OCI-LY7 (cell line): ENCODE results near the gene CDC37L1. TPM values are rescaled to one million over a fixed set of nuclear protein-coding genes. Genes with fewer than 3 reads are reported as not detected.

Experiments used
- BruUV-seq: library from RNA; stranded (reverse); fragments of 400-500 nt; replicated peaks from 2 replicates; lab custom pipeline; 2021; lab: Mats Ljungman, UMichigan
- CTCF ChIA-PET: fragments of 300-600 bp; sonication (Branson Sonifier 250); formaldehyde crosslinking; loops from one replicate; lab custom pipeline; 2022; ENCODE audit warnings: antibody characterized with exemption; ENCODE audit not compliant: unreplicated experiment; lab: Charles Lee
- POLR2A ChIA-PET: fragments of 300-600 bp; sonication (Branson Sonifier 250); formaldehyde crosslinking; loops from one replicate; lab custom pipeline; 2022; ENCODE audit warnings: antibody characterized with exemption; lab: Charles Lee
- DNase-seq: peaks from one replicate; pipeline ENCODE4 v3.0.0-alpha.2; 2015; ENCODE audit warnings: low spot score
- H2AFZ ChIP-seq: fragments of 200-600 bp; sonication (generic), shearing (Covaris generic); 2 replicates; pipeline ENCODE4 v1.6.1; 2014; ENCODE audit warnings: mild to moderate bottlenecking, antibody characterized with exemption, low read length, moderate library complexity
- H3K27ac ChIP-seq: fragments of 200-600 bp; sonication (generic); 2 replicates; pipeline ENCODE4 v1.5.1; 2014; ENCODE audit warnings: mixed run types, low read depth, mild to moderate bottlenecking, moderate library complexity, low read length, inconsistent platforms; ENCODE audit not compliant: poor library complexity, severe bottlenecking
- H3K36me3 ChIP-seq: fragments of 200-600 bp; sonication (generic); 2 replicates; pipeline ENCODE4 v1.6.1; 2014; ENCODE audit warnings: mild to moderate bottlenecking, antibody characterized with exemption, low read length, moderate library complexity, mixed read lengths; ENCODE audit not compliant: insufficient read depth
- H3K4me1 ChIP-seq: fragments of 200-600 bp; sonication (generic); 2 replicates; pipeline ENCODE4 v1.5.1; 2014; ENCODE audit warnings: mild to moderate bottlenecking, low read length; ENCODE audit not compliant: insufficient read depth, poor library complexity, severe bottlenecking
- H3K4me2 ChIP-seq: fragments of 200-600 bp; sonication (generic); 2 replicates; pipeline ENCODE4 v1.6.1; 2014; ENCODE audit warnings: mild to moderate bottlenecking, low read length
- H3K4me3 ChIP-seq: fragments of 200-600 bp; sonication (generic); 2 replicates; pipeline ENCODE4 v1.5.1; 2014; ENCODE audit warnings: mild to moderate bottlenecking, low read depth, low read length; ENCODE audit not compliant: poor library complexity, severe bottlenecking
- H3K79me2 ChIP-seq: fragments of 200-600 bp; sonication (generic); 2 replicates; pipeline ENCODE4 v1.6.1; 2016; ENCODE audit warnings: low read depth, mild to moderate bottlenecking, low read length, moderate library complexity, mixed read lengths; ENCODE audit not compliant: insufficient read depth
- H3K9me2 ChIP-seq: fragments of 200-600 bp; sonication (generic); 2 replicates; pipeline ENCODE4 v1.6.1; 2016; ENCODE audit warnings: mild to moderate bottlenecking, low read length, mixed read lengths; ENCODE audit not compliant: insufficient read depth
- H3K9me3 ChIP-seq: fragments of 200-600 bp; sonication (generic); 2 replicates; pipeline ENCODE4 v1.6.1; 2014; ENCODE audit warnings: mild to moderate bottlenecking, mixed run types, low read length, mixed read lengths
- H4K20me1 ChIP-seq: fragments of 200-600 bp; sonication (generic); 2 replicates; pipeline ENCODE4 v1.6.1; 2014; ENCODE audit warnings: mild to moderate bottlenecking, antibody characterized with exemption, low read length, moderate library complexity, mixed read lengths; ENCODE audit not compliant: insufficient read depth
- EZH2phosphoT487 ChIP-seq: fragments of 200-600 bp; sonication (generic); IDR thresholded peaks from 2 replicates; pipeline ENCODE4 v1.6.1; 2018; ENCODE audit warnings: low read depth, borderline replicate concordance, mild to moderate bottlenecking, mixed run types, antibody characterized with exemption, low read length, moderate library complexity, mixed read lengths
- intact Hi-C: fragments of 100-400 bp; cut with micrococcal nuclease; formaldehyde crosslinking; loops from one replicate; pipeline ENCODE4 v1.10.0; 2022; ENCODE audit not compliant: unreplicated experiment
- total RNA-seq, 2 experiments: library from RNA; depleted of rRNA in 1 of 2; stranded (reverse); fragments of >200 nt in 1 of 2; shearing (Covaris generic) in 1 of 2; gene quantifications; 2 replicates each; pipeline ENCODE4 v1.2.3, GENCODE V29; 2014 to 2022
- TF ChIP-seq, protein P1 (sequence below): fragments of 200-600 bp; sonication (generic); conservative IDR thresholded peaks from 2 replicates; pipeline ENCODE4 v1.5.1; 2014; ENCODE audit warnings: mild to moderate bottlenecking, antibody characterized with exemption, low read length, moderate library complexity, mixed read lengths

The CDC37L1 gene
- total RNA-seq, 2 experiments from 2014 or later = 9.3 to 11.7 TPM

DNA sequence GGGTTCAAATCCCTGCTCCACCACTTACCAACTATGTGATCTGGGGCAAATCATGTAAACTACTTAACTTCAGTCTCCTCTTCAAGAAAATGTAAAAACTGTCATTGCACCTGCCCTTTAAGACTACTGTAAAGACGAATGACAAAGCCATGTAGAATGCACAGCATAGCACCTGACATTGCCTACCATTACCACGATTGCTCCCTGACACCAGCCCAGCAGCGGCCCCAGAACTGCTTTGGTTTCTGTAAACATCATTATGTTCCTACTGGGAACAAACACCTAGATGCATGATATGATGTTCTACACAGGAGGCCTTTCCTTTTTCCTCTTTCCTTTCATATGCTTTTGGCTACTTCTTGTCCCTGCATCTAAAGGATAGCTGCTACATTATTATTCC is 40.4 kb upstream of the CDC37L1 start:
- no peak for DNase-seq
- no TSS peak for BruUV-seq
- H3K4me3 ChIP-seq = no peak overlapping the region
- intact Hi-C loops = loop anchor here (10.0 kb wide), 1 partner anchor 324 kb away; no protein-coding TSS in a partner anchor
- ChIA-PET POLR2A (no interaction called here), CTCF (no interaction called here)
- no peaks in the 10 kb centered on the region for H3K36me3 ChIP-seq
- H2AFZ ChIP-seq = no peak overlapping the region
- no peak overlapping the region for H3K27ac ChIP-seq
- no peaks in the 10 kb centered on the region for H4K20me1 ChIP-seq
- no peaks in the 10 kb centered on the region for H3K9me2 ChIP-seq
- H3K4me2 ChIP-seq = no peak overlapping the region
- H3K9me3 ChIP-seq = no peaks in the 10 kb centered on the region
- H3K79me2 ChIP-seq = no peaks in the 10 kb centered on the region
- TF ChIP-seq, protein P1, sequence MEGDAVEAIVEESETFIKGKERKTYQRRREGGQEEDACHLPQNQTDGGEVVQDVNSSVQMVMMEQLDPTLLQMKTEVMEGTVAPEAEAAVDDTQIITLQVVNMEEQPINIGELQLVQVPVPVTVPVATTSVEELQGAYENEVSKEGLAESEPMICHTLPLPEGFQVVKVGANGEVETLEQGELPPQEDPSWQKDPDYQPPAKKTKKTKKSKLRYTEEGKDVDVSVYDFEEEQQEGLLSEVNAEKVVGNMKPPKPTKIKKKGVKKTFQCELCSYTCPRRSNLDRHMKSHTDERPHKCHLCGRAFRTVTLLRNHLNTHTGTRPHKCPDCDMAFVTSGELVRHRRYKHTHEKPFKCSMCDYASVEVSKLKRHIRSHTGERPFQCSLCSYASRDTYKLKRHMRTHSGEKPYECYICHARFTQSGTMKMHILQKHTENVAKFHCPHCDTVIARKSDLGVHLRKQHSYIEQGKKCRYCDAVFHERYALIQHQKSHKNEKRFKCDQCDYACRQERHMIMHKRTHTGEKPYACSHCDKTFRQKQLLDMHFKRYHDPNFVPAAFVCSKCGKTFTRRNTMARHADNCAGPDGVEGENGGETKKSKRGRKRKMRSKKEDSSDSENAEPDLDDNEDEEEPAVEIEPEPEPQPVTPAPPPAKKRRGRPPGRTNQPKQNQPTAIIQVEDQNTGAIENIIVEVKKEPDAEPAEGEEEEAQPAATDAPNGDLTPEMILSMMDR = no peak
- TF ChIP-seq EZH2phosphoT487 = no peak
- H3K4me1 ChIP-seq = no peaks in the 10 kb centered on the region

DNA sequence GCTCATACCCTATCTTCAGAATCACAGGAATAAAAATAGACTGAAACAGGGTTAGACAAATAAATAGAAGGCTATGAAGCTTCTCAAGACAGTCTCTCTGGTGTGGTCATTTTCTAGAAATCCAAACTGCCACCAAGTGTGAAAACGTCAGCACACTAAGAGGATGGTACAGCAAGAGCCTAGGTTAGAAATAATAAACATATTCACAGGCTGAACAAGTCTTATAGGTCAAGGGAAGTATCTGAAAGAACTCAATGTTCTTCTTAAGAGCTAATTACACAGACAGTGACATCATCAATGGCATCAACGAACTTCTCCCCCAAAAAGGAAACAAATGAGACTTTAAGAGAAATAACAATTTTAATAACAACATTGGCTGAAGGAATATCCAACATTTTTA is 39.9 kb upstream of the CDC37L1 start:
- intact Hi-C loops = loop anchor here (10.0 kb wide), 1 partner anchor 325 kb away; no protein-coding TSS in a partner anchor

DNA sequence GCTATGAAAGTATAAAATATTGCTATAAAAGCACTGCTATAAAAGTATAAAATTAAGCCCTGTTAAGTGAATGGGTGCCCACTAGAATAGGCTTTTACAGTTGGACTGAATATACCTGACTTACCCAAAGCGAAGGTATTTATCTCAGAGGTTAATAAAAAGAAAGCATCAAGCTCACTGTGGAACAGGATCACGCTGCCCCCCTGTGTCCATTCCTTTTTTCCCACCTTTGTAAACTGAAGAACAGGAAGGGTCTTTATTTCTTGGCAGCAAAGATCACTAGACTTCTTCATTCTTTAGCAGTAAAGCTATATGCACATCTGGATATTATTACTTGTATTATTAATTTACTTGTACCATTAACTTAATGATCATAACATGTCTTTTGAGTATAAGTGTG is 39.3 kb upstream of the CDC37L1 start:
- BruUV-seq = no TSS peak
- no peaks in the 10 kb centered on the region for H3K4me1 ChIP-seq
- no peaks in the 10 kb centered on the region for H4K20me1 ChIP-seq
- TF ChIP-seq, protein P1 = peak; percentile 45
- TF ChIP-seq EZH2phosphoT487 = no peak
- POLR2A ChIA-PET = interaction anchor here (0.7 kb wide), 1 partner anchor 1049 kb away, joined by 3 read pairs; no protein-coding TSS in a partner anchor
- no peaks in the 10 kb centered on the region for H3K9me3 ChIP-seq
- no peak for DNase-seq
- H2AFZ ChIP-seq = no peak overlapping the region
- no peaks in the 10 kb centered on the region for H3K79me2 ChIP-seq
- H3K4me2 ChIP-seq = no peak overlapping the region
- intact Hi-C loops = loop anchor here (10.0 kb wide), 1 partner anchor 255 kb away; no protein-coding TSS in a partner anchor
- H3K27ac ChIP-seq = no peak overlapping the region
- H3K4me3 ChIP-seq = no peak overlapping the region
- CTCF ChIA-PET = no interaction called here
- H3K9me2 ChIP-seq = no peaks in the 10 kb centered on the region
- no peaks in the 10 kb centered on the region for H3K36me3 ChIP-seq

More for the DNA sequence above, 39.9 kb upstream of the CDC37L1 start:
- H3K36me3 ChIP-seq = no peaks in the 10 kb centered on the region
- H3K79me2 ChIP-seq = no peaks in the 10 kb centered on the region
- H3K27ac ChIP-seq = no peak overlapping the region
- H3K9me3 ChIP-seq = no peaks in the 10 kb centered on the region
- BruUV-seq = no TSS peak
- no peaks in the 10 kb centered on the region for H3K9me2 ChIP-seq
- CTCF ChIA-PET = no interaction called here
- TF ChIP-seq, protein P1 = no peak
- no peak for TF ChIP-seq EZH2phosphoT487
- no peak overlapping the region for H3K4me2 ChIP-seq
- POLR2A ChIA-PET = no interaction called here
- H3K4me3 ChIP-seq = no peak overlapping the region
- no peak overlapping the region for H2AFZ ChIP-seq
- no peak for DNase-seq
- H4K20me1 ChIP-seq = no peaks in the 10 kb centered on the region
- H3K4me1 ChIP-seq = no peaks in the 10 kb centered on the region
